Tibial artery (tissue), 4 donors: ENCODE measurements around the gene MRGPRX1.

ENCODE experiments used
- DNase-seq, 2 donors: peaks; one replicate each; pipeline ENCODE4 v3.0.0-alpha.2; 2019
- H3K27ac ChIP-seq, 2 donors: fragments of 200-600 bp; sonication (generic) in 1 of 2; 1 replicate in 1 of 2; 2 replicates in 1 of 2; pipeline ENCODE4 v1.5.1; 2018 to 2019; ENCODE audit warnings: mild to moderate bottlenecking in 1 of 2
- H3K27me3 ChIP-seq, 2 donors: fragments of 200-600 bp; sonication (generic) in 1 of 2; one replicate each; pipeline versions ENCODE4 v1.5.1 to v1.6.0; 2016 to 2019
- H3K36me3 ChIP-seq, 3 donors: fragments of 200-600 bp; sonication (generic) in 2 of 3; one replicate each; pipeline ENCODE4 v1.5.1; 2016 to 2019; ENCODE audit warnings: mild to moderate bottlenecking in 2 of 3
- H3K4me1 ChIP-seq, 4 donors: fragments of 200-600 bp; sonication (generic) in 2 of 4; 1 replicate in 3 of 4; 2 replicates in 1 of 4; pipeline ENCODE4 v1.5.1; 2016 to 2019
- H3K4me3 ChIP-seq, 2 donors: fragments of 200-600 bp; sonication (generic) in 1 of 2; 1 replicate in 1 of 2; 2 replicates in 1 of 2; pipeline ENCODE4 v1.5.1; 2018 to 2019; ENCODE audit warnings: mild to moderate bottlenecking in 2 of 2
- H3K9me3 ChIP-seq, 3 donors: fragments of 200-600 bp; sonication (generic) in 1 of 3; one replicate each; pipeline ENCODE4 v1.5.1; 2016 to 2019
- intact Hi-C: fragments of 100-400 bp; cut with DNase I; formaldehyde crosslinking; loops from one replicate; pipeline ENCODE4 v1.15.0; 2023; ENCODE audit warnings: low total_unique reads
- TF ChIP-seq, protein P1 (sequence below), 2 experiments: fragments of 200-600 bp in 1 of 2; fragments of 450-650 bp in 1 of 2; IDR thresholded peaks; one replicate each; pipeline ENCODE4 v1.5.1; 2017 to 2019; ENCODE audit warnings: antibody characterized with exemption in 2 of 2, mild to moderate bottlenecking in 1 of 2, moderate library complexity in 1 of 2

Gene MRGPRX1

GRCh38 chr11:18890615-18891014, 48.6 kb downstream of the MRGPRX1 start:
- intact Hi-C loops = no loop called here
- no peak overlapping the region for H3K27ac ChIP-seq

More at GRCh38 chr11:18890615-18891014, 48.6 kb downstream of the MRGPRX1 start:
- Histone ChIP-seq H3K4me3 (no peak overlapping the region), H3K36me3 (no peaks in the 10 kb centered on the region), H3K27me3 (no peaks in the 10 kb centered on the region), H3K4me1 (no peaks in the 10 kb centered on the region), H3K9me3 (peaks cover 0 to 6% (median 1%) of the 10 kb centered on the region in 3 donors)
- TF ChIP-seq, protein P1, sequence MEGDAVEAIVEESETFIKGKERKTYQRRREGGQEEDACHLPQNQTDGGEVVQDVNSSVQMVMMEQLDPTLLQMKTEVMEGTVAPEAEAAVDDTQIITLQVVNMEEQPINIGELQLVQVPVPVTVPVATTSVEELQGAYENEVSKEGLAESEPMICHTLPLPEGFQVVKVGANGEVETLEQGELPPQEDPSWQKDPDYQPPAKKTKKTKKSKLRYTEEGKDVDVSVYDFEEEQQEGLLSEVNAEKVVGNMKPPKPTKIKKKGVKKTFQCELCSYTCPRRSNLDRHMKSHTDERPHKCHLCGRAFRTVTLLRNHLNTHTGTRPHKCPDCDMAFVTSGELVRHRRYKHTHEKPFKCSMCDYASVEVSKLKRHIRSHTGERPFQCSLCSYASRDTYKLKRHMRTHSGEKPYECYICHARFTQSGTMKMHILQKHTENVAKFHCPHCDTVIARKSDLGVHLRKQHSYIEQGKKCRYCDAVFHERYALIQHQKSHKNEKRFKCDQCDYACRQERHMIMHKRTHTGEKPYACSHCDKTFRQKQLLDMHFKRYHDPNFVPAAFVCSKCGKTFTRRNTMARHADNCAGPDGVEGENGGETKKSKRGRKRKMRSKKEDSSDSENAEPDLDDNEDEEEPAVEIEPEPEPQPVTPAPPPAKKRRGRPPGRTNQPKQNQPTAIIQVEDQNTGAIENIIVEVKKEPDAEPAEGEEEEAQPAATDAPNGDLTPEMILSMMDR (IDR thresholded peaks at IDR 0.05) = no peak
- no peak for DNase-seq
